Activated effector memory CD4-positive, alpha-beta T cell treated with anti-CD3 and anti-CD28 coated beads, Interleukin-2, amount 50 U/mL, for 16 hours (primary cell): Measurements from ENCODE around the gene SP100.
"Not testable (repeated sequence)": the region's sequence is repeated elsewhere in the genome, so short reads cannot be mapped to it uniquely, and the experiment has no call there.

Source experiments
- DNase-seq: peaks from one replicate; pipeline ENCODE4 v3.0.0-alpha.2; 2020

The SP100 gene

GRCh38 chr2:230416061-230416721 is at the start of gene SP100:
Gene SP100, plus strand, starts transcription at chr2:230416201. Its CDS starts 96 bp downstream, at chr2:230416297.
- DNase-seq = peak; percentile 91

DNA sequence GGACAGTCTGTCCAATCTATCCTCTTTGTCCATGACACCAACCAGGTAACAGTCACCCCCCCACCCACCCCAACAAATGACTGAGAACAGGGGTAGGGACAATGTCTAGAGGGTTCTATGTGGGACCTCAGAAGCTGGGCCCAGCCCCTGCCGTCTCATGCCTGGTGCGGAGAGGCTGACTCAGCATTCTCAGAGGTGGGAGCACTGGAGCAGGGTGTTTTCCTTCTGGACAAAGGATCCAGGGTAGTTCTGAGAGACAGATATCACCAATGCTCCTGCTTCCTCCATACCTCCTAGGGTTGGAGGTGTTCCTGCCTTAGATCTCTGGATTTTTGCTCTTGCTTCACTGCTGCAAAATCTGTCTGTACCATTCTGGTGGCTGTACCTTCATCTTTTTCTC is 33.9 kb upstream of the SP100 start:
- DNase-seq = no peak

DNA sequence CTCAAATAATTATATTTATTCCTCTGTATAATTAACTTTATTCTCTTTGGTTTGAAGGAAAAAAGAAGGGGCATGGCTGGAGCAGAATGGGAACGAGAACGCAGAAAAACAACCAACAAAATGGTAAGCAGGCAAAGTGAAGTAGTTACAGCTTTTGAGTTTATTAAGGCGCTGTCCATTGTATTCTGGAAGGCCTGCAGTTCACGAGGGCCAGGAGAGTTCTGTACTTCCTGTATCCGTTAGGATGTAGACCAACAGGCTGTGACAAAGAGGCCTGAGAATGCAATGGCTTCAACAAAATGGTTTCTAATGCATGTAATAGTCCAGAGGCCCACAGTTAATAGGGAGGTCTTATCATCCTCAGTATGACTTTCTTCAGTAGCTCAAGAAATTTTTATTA is 32.5 kb upstream of the SP100 start:
- DNase-seq = no peak

GRCh38 chr2:230384986-230385385 is 31.0 kb upstream of the SP100 start:
- no peak for DNase-seq

DNA sequence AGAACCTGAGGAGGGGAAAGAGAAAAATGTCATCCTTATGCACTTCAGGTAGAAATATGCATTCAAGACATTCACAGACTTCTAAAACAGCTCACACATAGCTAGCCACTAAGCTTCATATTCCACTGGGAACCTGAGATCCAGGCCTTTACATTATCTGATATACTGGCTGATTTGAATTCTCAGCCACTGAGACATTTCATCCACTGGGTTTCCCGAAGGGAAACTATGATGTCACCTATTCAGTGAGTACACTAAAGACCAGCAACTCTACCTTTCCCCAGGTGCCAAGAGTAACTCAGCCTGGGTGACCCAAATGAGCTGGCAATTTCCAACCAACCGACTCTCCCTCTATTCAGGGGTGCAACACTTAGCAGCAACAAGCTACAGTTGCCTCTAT is 21.7 kb upstream of the SP100 start:
- DNase-seq = no peak

DNA sequence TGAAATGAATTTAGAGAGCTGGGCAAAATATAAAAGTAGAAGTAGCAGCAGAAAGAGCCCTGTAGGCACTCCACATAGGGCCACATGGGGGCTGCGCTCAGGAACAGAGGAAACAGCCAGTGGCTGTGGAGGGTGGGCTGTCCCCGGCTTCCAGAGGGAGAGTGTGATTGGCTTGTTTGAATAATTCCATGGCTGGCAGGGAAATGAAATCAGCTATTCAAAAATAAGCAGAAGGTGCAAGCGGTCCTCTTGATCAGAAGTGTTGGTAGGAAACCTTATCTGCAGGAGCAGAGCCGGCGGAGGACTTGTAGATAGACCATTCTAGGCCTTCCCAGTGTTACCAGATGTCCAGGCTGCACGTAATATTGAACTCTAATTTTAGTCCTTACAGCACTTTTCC is 17.3 kb upstream of the SP100 start:
- not testable (repeated sequence) for DNase-seq

DNA sequence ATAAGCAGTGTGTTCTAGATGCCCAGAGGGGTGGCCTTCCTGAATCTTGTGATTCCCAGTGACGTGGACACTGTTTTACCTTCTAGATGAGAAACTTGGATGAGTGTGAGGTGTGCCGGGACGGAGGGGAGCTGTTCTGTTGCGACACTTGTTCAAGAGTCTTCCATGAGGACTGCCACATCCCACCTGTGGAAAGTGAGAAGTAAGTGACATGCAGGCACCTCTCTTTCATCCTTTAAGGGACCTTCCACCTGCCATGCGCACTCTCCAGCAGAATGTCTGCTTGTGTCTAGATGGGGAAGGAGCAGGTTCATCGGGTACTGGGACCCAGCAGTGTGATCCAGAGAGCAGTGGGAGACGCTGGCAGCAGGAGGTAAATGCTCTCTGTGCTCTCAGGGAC is 16.0 kb upstream of the SP100 start:
- no peak for DNase-seq

GRCh38 chr2:230400454-230400853 is 15.5 kb upstream of the SP100 start:
- DNase-seq = no peak

GRCh38 chr2:230401026-230401425 is 15.0 kb upstream of the SP100 start:
- DNase-seq = not testable (repeated sequence)

- no peak for DNase-seq
Measured at GRCh38 chr2:230403746-230404145, 12.3 kb upstream of the SP100 start.

DNA sequence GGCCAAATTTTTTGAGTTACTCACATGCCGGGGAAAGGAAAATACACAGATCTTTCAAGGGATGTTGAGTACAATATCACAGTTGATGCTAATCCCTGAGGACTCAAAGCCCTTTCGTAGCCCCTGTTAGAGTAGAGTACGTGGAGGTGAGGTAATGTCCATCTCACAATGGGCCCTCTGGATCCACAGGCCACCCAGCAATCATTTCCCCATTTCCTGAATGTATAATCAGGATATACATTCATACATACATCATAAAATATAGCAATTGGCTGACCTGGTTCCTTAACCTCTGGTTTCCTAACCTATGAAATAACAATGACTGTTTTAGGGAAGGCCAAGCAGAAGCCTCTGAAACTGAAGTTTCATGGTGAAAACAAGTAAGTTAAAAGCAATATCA is 10.2 kb upstream of the SP100 start:
- DNase-seq = no peak

DNA sequence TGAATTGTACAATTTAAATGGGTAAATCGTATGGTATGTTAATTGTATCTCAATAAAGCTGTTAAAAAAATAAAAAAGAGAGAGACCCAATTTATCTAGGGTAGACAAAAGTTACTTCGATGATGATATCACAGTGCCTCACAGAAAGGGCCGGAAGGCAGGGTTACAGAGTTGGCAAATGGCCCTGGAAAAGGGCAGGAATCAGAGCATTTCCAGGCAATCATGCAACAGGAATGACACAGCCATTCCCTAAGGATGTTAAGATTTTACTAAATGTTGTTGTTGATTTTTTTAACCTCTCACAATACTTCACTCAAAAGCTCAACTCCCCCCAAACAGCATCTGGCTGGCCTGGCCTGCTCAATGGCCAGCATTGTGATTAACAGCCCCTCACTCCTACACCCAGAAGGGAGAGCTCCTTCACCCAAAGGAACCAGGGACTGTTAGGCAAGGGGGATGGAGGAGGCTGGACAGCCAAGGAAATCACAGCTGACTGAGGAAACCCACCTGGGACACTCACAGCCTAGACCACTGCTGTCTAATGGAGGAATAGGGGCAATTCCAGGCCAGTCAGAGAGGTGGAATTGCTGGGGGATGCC is 7.7 kb upstream of the SP100 start:
- no peak for DNase-seq

DNA sequence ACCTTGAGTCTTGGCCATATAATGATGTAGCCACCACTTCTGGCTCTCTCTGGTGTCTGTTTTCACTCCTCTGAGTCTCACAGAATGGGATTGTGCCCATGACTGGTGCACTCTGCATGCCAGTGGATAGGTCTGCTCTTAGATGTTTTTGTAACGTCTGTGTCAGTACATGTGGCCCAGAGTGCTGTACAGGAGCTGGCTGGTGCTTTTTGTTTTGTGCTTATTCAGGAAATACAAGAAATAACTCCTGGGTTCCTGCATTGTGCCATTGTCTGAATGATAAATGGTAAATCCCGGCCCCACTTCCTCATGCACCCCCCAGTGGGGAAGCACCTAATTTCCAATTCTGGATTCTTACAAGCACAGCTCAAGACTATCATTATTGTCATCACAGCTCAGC is 6.7 kb upstream of the SP100 start:
- not testable (repeated sequence) for DNase-seq

- DNase-seq = no peak
Measured at GRCh38 chr2:230410263-230410662, 5.7 kb upstream of the SP100 start.

DNA sequence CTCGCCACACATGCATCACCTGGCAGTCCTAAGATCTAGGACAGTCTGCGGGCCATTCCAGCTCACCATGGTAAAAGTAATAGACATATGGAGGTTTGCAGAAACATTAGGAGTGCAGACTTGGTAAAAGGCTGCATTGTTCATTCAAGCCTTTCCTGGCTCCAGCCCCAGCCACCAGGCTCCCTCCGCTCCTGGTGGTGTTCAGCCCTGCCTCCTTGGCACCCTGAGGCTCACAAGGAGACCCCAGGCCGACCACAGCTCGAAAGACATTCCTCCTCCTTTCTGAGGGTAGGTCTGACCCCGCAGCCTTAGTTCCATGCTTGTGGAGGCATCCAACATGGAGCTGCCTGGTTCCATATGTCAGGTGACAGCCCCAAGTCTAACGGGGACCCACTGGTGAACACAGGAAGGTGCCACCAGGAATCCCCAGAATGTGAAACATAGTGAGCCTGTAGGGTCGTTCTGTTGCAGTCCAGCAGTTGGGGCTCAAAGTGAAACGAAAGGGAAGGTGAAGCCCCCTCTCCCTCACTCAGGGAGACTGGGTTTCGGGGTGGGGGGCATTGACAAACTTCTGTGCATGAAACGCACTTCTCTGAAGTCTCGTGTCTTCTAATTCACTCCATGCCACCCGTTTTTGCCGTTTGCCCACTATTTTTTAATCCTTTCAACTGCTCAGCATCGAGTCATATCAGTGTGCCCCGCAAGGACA is 5.0 kb upstream of the SP100 start:
- no peak for DNase-seq

GRCh38 chr2:230411570-230412370 is 4.2 kb upstream of the SP100 start:
- DNase-seq = peak; percentile 88

- DNase-seq = no peak
Measured at GRCh38 chr2:230412371-230412711, 3.7 kb upstream of the SP100 start.

GRCh38 chr2:230412846-230413245 is 3.2 kb upstream of the SP100 start:
- no peak for DNase-seq

DNA sequence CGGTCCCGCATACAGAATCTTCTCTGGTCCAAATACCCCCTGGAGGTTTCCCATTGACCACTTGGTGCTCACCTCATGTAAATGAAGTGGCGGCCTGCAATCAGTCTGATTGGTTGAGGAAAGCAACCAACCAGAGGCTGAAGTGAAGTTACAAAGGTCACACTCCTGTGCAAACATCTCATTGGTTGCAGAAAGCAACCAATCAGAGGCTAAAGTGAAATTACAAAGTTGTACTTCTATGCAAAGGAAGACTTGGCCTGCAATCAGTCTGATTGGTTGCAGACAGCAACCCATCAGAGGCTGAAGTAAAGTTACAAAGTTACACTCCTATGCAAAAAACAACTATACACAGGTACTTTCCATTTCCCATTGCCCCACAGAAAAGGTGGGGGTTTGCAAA is 2.5 kb upstream of the SP100 start:
- no peak for DNase-seq

GRCh38 chr2:230414302-230414701 is 1.7 kb upstream of the SP100 start:
- DNase-seq = no peak

GRCh38 chr2:230417436-230417835 is 1.4 kb downstream of the SP100 start:
- no peak for DNase-seq

DNA sequence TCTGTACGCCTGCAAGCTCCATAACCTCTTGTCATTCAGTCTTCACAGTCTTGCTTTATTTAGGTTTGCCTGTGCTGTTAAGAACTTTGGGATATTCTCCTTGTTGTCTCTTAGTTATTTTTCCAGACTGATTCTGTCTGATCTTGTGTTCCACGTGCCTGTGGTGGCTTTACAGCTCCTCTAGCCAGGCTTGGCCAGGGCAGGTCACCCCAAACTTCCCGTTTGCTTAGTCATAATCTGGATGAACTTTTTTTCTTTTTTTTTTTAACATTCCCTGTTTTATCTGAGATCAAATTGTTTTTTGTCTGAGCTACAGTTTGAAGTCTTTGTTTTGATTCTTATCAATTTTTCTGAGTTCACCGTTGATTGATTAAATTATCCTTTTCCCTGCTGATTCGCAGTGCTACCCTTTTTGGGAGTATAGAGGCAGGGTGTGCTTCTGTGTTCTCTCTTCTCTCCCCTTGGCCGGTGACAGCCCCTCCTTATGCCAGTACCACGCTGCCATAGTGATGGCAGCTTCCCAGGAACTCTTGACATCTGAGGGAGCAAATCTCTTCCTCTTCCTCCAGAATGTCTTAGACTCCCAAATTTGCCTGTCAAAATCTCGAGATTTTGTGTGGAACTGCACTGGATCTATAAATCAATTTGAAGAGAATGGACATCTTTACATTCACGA is 2.5 kb downstream of the SP100 start:
- DNase-seq = no peak

- no peak for DNase-seq
Measured at GRCh38 chr2:230419181-230419580, 3.2 kb downstream of the SP100 start.
